ENCODE results near the gene CEP83.

The CEP83 gene

GRCh38 chr12:94308612-94309011, 151.1 kb downstream of the CEP83 start:
- DNase-seq (ENCODE audit: low read depth in 3 of 3, low spot score in 1 of 3), result no peak

DNA sequence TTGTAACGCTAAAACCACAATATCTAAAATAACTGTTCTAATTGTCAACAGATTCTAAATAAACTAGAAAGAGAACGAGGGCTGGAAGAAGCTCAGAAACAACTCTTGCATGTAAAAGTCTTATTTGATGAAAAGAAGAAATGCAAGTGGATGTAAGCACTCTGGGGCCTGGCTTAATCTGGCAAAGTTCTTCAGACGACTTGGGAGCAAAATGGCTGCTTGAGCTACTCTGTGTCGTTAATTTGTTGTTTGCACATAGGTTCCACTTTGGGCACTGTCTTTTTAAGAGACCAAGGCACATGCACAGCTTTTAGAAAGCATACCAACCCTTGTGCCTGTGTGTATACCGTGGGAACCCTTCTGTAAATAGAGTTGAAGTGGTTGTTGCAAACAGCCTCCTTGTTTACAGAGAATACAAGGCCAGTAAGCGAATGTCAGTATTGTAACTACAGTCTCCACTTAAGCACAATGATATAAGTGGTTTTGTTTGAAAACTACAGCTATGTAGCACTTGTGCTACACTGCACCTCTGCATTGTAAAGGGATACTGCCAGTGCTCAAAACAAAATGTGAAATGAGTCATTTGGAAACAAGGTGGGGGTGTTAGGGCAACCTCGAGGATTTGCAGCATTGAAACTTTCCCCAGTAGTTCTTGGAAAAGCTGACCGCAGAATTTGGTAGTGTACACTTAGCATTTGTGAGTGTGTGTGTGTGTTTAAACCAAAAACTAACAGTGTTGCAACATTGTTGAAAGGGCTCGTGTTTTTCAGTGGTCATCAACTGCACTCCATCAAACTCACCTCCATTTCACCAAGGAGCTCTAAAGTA, 154.3 kb downstream of the CEP83 start:
- DNase-seq (ENCODE audit: low read depth in 3 of 3, low spot score in 1 of 3), result no peak

- no peak for DNase-seq (ENCODE audit: low read depth in 3 of 3, low spot score in 1 of 3)
Measured at GRCh38 chr12:94304566-94305061, 155.1 kb downstream of the CEP83 start.

GRCh38 chr12:94304012-94304411, 155.7 kb downstream of the CEP83 start:
- no peak for DNase-seq (ENCODE audit: low read depth in 3 of 3, low spot score in 1 of 3)

DNA sequence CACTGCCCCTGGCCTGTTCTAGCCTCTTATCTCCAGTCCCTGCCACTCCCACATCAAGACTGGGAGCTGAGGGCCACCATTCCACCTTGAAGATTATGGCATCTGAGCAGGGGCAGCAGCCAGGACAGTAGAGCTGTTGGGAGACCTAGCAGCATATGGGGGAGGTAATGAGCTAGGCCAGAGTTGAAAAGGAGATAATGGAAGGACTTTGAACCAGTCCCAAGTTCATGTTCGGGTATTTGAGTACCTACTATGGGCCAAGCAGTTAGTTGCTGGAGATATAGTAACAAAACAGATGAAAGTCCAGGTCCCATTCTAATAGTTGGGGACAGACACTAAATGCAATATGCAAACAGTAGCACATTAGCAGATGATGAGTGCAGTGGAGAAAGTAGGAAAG, 159.8 kb downstream of the CEP83 start:
- DNase-seq (ENCODE audit: low read depth in 3 of 3, low spot score in 1 of 3), result no peak

DNA sequence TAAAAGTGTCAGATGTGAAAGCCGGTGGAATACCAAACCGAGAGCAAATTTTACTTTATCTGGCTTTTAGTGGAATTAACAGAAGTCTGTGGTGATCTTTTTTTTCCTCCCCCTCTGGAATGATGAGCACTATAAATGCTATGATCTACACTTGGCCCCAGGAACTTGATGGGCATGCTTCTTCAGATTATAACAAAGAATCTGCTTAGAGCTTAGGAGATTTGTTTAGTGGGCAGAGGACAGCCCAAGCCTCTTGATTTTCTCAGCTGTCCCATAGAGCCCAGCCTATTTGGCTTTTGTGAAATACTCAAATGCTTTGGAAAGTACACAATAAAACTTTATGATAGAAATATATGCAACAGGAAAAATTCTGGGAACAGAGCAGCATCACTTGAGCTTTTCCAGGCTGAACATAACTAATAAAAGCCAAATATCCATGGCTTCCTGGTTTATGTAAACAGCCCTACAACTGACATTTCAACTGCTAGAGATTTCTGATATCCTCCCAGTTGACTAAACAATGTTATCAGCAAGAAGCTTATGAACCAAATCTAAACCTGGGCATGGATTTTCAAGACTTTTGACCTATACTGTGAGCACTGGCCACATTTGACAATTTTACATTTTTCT, 161.7 kb downstream of the CEP83 start:
- DNase-seq (ENCODE audit: low read depth in 3 of 3, low spot score in 1 of 3), result no peak

GRCh38 chr12:94297096-94297699, 162.5 kb downstream of the CEP83 start:
- DNase-seq (ENCODE audit: low read depth in 3 of 3, low spot score in 1 of 3), result no peak

DNA sequence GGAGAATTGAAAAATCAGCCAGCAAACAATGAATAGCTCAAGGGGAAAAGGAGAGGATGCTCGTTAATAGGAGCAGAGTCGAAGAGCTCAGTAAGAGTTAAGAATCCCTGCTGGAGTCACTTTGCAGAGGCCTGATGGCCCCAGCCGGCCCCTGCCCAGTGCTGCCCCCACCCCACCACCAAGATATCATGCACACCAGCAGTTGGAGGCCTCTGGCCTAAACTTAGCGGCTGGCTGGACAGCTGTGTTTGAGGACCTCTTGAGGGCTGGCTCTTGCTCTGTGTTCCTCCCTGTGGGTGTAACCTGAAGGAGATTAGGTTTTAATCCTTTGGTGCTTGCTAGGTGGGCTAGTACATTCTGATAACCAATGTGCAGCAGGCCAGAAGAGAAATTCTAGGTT, 169.3 kb downstream of the CEP83 start:
- no peak for DNase-seq (ENCODE audit: low read depth in 3 of 3, low spot score in 1 of 3)

- DNase-seq (ENCODE audit: low read depth in 3 of 3, low spot score in 1 of 3), result no peak
Measured at GRCh38 chr12:94289461-94290312, 170.0 kb downstream of the CEP83 start.

DNA sequence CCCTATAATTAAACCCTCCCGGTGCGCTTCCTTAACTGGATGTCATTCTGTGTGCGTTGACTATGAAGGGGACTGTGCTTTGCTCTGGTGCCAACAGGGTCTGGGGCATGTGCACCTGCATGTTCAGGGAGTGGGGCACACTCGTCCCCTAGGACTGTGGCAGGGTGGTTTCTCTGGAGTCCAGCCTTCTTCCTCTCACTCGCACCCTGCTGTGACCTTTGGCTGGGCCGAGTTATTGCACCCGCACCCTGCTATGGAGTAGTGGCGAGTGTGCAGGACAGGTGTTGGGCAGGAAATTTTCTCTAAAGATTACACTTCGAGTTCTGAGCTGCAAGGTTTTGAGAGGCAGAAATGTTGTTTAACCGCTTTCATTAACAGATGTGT, 172.4 kb downstream of the CEP83 start:
- DNase-seq (ENCODE audit: low read depth in 3 of 3, low spot score in 1 of 3), result no peak

GRCh38 chr12:94286583-94287244, 173.0 kb downstream of the CEP83 start:
- DNase-seq (ENCODE audit: low read depth in 3 of 3, low spot score in 1 of 3), result no peak

- DNase-seq (ENCODE audit: low read depth in 3 of 3, low spot score in 1 of 3), result no peak
Measured at GRCh38 chr12:94285943-94286582, 173.6 kb downstream of the CEP83 start.

DNA sequence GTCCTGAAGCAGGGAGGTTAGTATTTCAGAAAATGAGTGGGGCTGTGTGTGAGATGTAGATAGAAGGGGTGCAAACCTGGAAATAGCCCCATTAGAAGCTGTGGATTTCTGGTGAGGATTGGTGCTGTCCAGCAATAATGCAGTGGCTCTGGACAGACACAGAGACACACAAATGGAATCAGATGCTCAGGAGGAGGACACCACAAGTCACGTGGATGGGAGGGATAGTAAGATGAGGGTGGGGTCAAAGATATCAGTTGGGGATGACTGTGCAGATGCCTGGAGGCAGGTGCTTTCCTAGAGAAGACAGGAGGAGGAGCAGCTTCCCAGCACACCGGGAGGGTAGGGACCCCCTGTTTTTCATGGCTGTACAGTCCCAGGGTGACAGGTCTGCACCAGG, 174.8 kb downstream of the CEP83 start:
- DNase-seq (ENCODE audit: low read depth in 3 of 3, low spot score in 1 of 3), result no peak

DNA sequence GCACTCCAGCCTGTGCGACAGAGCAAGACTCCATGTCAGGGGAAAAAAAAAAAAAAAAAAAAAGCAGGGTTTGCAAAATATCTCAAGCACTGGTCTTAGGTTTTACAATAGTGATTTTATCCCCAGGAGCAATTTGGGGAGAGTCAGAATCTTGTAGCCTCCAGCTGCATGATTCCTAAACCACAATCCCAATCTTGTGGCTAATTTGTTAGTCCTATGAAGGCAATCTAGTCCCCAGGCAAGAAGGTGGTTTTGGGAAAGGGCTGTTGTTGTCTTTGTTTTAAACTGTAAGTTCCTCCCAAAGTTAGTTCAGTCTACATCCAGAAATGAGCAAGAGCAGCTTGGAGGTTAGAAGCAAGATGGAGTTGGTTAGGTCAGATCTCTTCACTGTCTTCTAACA, 175.6 kb downstream of the CEP83 start:
- no peak for DNase-seq (ENCODE audit: low read depth in 3 of 3, low spot score in 1 of 3)

GRCh38 chr12:94282675-94283074, 177.0 kb downstream of the CEP83 start:
- DNase-seq (ENCODE audit: low read depth in 3 of 3, low spot score in 1 of 3), result no peak

DNA sequence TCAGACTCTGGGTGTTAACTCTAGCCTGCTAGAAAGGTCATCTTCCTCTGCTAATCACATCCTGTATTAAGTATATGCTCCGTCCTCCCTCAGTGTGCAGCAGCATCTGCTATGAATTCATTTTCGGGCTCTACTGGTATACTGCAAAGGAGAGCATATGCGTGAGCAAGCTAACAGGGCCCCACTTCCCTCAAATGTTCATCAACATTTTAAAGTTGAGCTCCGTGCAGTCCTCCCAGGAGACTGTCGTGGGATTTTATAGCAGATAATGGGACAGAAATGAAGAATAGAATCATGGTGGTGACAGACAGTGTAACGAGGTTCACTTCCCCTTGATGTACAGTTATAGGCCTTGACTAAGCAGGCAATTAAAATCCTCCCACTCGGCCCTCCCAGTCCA, 179.6 kb downstream of the CEP83 start:
- DNase-seq (ENCODE audit: low read depth in 3 of 3, low spot score in 1 of 3), result no peak

- DNase-seq (ENCODE audit: low read depth in 3 of 3, low spot score in 1 of 3), result no peak
Measured at GRCh38 chr12:94277426-94278000, 182.2 kb downstream of the CEP83 start.

DNA sequence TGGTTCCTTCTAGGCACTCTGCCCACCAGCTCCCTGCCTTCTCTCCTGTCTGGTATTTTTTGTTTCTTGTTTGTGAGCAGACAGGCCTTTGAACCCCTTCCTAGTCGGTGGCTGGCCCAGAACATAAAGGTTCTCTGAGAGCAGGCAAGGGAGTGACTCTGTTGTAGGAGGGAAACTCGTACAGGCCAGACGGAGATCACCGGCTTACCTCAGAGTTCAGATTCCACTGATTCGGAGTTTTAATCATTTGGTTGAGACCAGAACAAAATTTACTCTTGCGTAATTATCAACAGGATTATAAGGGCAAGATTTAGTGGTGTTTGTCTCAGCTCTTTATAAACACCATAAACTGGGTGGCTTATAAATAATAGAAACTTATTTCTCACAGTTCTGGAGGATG, 182.9 kb downstream of the CEP83 start:
- DNase-seq (ENCODE audit: low read depth in 3 of 3, low spot score in 1 of 3), result no peak

GRCh38 chr12:94273272-94273671, 186.4 kb downstream of the CEP83 start:
- DNase-seq (ENCODE audit: low read depth in 3 of 3, low spot score in 1 of 3), result no peak

DNA sequence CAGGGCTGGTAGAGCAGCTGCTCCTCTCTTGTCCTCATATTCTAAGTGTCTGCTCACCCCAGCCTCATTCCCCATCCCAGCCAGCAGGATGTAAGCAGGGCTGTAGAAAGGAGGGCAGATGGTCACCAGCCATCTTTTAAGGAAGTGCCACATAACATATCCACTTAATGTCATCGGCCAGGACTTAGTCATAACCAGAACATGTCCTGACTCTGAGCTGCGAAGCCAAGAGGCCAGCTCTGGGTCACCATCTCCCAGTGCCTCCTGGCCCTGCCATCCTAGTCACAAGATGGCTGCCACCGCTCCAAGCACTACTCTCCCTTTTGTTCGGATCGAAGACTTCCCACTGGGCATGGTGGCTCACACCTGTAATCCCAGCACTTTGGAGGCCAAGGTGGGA, 187.4 kb downstream of the CEP83 start:
- DNase-seq (ENCODE audit: low read depth in 3 of 3, low spot score in 1 of 3), result no peak

All from stimulated activated CD4-positive, alpha-beta T cell treated with anti-CD3 and anti-CD28 coated beads, TNF-alpha, amount 100 ng/mL, for 1 hour (primary cell).